GM12875 (cell line): ENCODE data around the gene DGKH.

ENCODE experiments used
- H3K4me3 ChIP-seq: one replicate; pipeline ENCODE4 v1.5.1; 2011; ENCODE audit warnings: low read depth, low read length, control low read depth
- CTCF ChIP-seq: IDR thresholded peaks from 2 replicates; pipeline ENCODE4 v1.5.1; 2011; ENCODE audit warnings: low read depth, mild to moderate bottlenecking, control low read depth, inconsistent platforms, low read length, moderate library complexity, borderline replicate concordance; ENCODE audit not compliant: insufficient read depth

Gene DGKH

GRCh38 chr13:42279986-42280385, 231.5 kb downstream of the DGKH start:
- H3K4me3 ChIP-seq = no peak overlapping the region
- no peak for TF ChIP-seq CTCF

- H3K4me3 ChIP-seq = no peak overlapping the region
Measured at GRCh38 chr13:42280537-42280936, 232.1 kb downstream of the DGKH start.

GRCh38 chr13:42283574-42283973, 235.1 kb downstream of the DGKH start:
- no peak overlapping the region for H3K4me3 ChIP-seq
- no peak for TF ChIP-seq CTCF

More at GRCh38 chr13:42280537-42280936, 232.1 kb downstream of the DGKH start:
- TF ChIP-seq CTCF = no peak

- TF ChIP-seq CTCF = no peak
- H3K4me3 ChIP-seq = no peak overlapping the region
Measured at GRCh38 chr13:42284068-42284467, 235.6 kb downstream of the DGKH start.
